ENCODE results near the gene TP53TG5. TPM values are rescaled to one million over a fixed set of nuclear protein-coding genes. Genes with fewer than 3 reads are reported as not detected.

TP53TG5 gene
- total and polyA plus RNA-seq, 2 experiments from 2014 or later = not detected

- TF ChIP-seq, protein P1, sequence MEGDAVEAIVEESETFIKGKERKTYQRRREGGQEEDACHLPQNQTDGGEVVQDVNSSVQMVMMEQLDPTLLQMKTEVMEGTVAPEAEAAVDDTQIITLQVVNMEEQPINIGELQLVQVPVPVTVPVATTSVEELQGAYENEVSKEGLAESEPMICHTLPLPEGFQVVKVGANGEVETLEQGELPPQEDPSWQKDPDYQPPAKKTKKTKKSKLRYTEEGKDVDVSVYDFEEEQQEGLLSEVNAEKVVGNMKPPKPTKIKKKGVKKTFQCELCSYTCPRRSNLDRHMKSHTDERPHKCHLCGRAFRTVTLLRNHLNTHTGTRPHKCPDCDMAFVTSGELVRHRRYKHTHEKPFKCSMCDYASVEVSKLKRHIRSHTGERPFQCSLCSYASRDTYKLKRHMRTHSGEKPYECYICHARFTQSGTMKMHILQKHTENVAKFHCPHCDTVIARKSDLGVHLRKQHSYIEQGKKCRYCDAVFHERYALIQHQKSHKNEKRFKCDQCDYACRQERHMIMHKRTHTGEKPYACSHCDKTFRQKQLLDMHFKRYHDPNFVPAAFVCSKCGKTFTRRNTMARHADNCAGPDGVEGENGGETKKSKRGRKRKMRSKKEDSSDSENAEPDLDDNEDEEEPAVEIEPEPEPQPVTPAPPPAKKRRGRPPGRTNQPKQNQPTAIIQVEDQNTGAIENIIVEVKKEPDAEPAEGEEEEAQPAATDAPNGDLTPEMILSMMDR (conservative IDR thresholded peaks at IDR 0.05; ENCODE audit: low read depth in 2 of 2) = no peak
- TF ChIP-seq, protein P2, sequence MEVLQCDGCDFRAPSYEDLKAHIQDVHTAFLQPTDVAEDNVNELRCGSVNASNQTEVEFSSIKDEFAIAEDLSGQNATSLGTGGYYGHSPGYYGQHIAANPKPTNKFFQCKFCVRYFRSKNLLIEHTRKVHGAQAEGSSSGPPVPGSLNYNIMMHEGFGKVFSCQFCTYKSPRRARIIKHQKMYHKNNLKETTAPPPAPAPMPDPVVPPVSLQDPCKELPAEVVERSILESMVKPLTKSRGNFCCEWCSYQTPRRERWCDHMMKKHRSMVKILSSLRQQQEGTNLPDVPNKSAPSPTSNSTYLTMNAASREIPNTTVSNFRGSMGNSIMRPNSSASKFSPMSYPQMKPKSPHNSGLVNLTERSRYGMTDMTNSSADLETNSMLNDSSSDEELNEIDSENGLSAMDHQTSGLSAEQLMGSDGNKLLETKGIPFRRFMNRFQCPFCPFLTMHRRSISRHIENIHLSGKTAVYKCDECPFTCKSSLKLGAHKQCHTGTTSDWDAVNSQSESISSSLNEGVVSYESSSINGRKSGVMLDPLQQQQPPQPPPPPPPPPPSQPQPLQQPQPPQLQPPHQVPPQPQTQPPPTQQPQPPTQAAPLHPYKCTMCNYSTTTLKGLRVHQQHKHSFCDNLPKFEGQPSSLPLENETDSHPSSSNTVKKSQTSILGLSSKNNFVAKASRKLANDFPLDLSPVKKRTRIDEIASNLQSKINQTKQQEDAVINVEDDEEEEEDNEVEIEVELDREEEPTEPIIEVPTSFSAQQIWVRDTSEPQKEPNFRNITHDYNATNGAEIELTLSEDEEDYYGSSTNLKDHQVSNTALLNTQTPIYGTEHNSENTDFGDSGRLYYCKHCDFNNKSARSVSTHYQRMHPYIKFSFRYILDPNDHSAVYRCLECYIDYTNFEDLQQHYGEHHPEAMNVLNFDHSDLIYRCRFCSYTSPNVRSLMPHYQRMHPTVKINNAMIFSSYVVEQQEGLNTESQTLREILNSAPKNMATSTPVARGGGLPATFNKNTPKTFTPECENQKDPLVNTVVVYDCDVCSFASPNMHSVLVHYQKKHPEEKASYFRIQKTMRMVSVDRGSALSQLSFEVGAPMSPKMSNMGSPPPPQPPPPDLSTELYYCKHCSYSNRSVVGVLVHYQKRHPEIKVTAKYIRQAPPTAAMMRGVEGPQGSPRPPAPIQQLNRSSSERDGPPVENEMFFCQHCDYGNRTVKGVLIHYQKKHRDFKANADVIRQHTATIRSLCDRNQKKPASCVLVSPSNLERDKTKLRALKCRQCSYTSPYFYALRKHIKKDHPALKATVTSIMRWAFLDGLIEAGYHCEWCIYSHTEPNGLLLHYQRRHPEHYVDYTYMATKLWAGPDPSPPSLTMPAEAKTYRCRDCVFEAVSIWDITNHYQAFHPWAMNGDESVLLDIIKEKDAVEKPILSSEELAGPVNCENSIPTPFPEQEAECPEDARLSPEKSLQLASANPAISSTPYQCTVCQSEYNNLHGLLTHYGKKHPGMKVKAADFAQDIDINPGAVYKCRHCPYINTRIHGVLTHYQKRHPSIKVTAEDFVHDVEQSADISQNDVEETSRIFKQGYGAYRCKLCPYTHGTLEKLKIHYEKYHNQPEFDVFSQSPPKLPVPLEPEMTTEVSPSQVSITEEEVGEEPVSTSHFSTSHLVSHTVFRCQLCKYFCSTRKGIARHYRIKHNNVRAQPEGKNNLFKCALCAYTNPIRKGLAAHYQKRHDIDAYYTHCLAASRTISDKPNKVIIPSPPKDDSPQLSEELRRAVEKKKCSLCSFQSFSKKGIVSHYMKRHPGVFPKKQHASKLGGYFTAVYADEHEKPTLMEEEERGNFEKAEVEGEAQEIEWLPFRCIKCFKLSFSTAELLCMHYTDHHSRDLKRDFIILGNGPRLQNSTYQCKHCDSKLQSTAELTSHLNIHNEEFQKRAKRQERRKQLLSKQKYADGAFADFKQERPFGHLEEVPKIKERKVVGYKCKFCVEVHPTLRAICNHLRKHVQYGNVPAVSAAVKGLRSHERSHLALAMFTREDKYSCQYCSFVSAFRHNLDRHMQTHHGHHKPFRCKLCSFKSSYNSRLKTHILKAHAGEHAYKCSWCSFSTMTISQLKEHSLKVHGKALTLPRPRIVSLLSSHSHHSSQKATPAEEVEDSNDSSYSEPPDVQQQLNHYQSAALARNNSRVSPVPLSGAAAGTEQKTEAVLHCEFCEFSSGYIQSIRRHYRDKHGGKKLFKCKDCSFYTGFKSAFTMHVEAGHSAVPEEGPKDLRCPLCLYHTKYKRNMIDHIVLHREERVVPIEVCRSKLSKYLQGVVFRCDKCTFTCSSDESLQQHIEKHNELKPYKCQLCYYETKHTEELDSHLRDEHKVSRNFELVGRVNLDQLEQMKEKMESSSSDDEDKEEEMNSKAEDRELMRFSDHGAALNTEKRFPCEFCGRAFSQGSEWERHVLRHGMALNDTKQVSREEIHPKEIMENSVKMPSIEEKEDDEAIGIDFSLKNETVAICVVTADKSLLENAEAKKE (CRISPR knock-in tag; IDR thresholded peaks at IDR 0.05) = no peak
- TF ChIP-seq STAT1 (IDR thresholded peaks at IDR 0.05; ENCODE audit: unreplicated experiment) = no peak
- TF ChIP-seq POLR2AphosphoS5 (IDR thresholded peaks at IDR 0.05; ENCODE audit: low read depth) = no peak
Observed at GRCh38 chr20:45346291-45346718, 31.8 kb downstream of the TP53TG5 start (continued).

GRCh38 chr20:45345104-45345936, 32.8 kb downstream of the TP53TG5 start:
- Histone ChIP-seq H3F3A (replicated peaks; ENCODE audit: low read depth) (0 out of 2 replicates have a peak, but pooled peaks cover 8% of the 10 kb centered on the region), H3K79me2 (replicated peaks; ENCODE audit: insufficient read depth) (peaks cover 70% of the 10 kb centered on the region), H3K4me2 (peak overlapping the region; percentile 98), H2AFZ (no peak overlapping the region), H3K9me2 (ENCODE audit: insufficient read depth) (no peaks in the 10 kb centered on the region), H4K20me1 (replicated peaks; ENCODE audit: insufficient read depth) (no peaks in the 10 kb centered on the region), H3K36me3 (ENCODE audit: insufficient read depth) (no peaks in the 10 kb centered on the region), H3K4me1 (ENCODE audit: insufficient read depth) (peaks cover 73% of the 10 kb centered on the region), H3K27me3 (ENCODE audit: insufficient read depth) (peaks cover 9% of the 10 kb centered on the region; the same call in 1 of the 2 replicates), H3K27ac (ENCODE audit: low read depth) (no peak overlapping the region), H3K4me3 (peak overlapping the region; percentile 36)
- TF ChIP-seq EZH2 (IDR thresholded peaks at IDR 0.05; ENCODE audit: low read depth, unreplicated experiment) (no peak), POLR2AphosphoS5 (IDR thresholded peaks at IDR 0.05; ENCODE audit: low read depth) (no peak), JUNB (IDR thresholded peaks at IDR 0.05; ENCODE audit: unreplicated experiment) (no peak), EZH2phosphoT487 (IDR thresholded peaks at IDR 0.05; ENCODE audit: unreplicated experiment) (no peak), NANOG (IDR thresholded peaks at IDR 0.05; ENCODE audit: borderline replicate concordance) (no peak), ETS1 (IDR thresholded peaks at IDR 0.05) (no peak)
- TF ChIP-seq, protein P1 (conservative IDR thresholded peaks at IDR 0.05; ENCODE audit: low read depth in 2 of 2) = no peak
- H3K27ac Mint-ChIP-seq = no peak overlapping the region; the same call in 1 of the 2 replicates
- H3K36me3 Mint-ChIP-seq (ENCODE audit: low read depth) = peaks cover 4% of the 10 kb centered on the region
- H3K27me3 Mint-ChIP-seq (ENCODE audit: insufficient read depth, low read depth, poor library complexity) = peaks cover 15% of the 10 kb centered on the region
- ATAC-seq = no peak
- no peaks in the 10 kb centered on the region for H3K9me3 Mint-ChIP-seq
- peaks cover 73% of the 10 kb centered on the region for H3K4me1 Mint-ChIP-seq
- H3K4me3 Mint-ChIP-seq = peak overlapping the region; percentile 54; the same call in 2 of the 3 replicates
- DNase-seq (ENCODE audit: low spot score) = no peak

All from GM23338 (cell line).